Endothelial cell of umbilical vein (primary cell): Measurements from ENCODE around the gene STK32A. TPM values are rescaled to one million over a fixed set of nuclear protein-coding genes. Genes with fewer than 3 reads are reported as not detected.

Source experiments
- BruUV-seq: library from RNA; stranded (reverse); fragments of 400-500 nt; replicated peaks from 2 replicates; lab custom pipeline; 2021; lab: Mats Ljungman, UMichigan
- CTCF ChIA-PET: fragments of 300-600, 350-600 bp; sonication (Branson Sonifier 250); formaldehyde crosslinking; loops from one replicate; lab custom pipeline; 2021; ENCODE audit warnings: antibody characterized with exemption, inconsistent platforms; lab: Charles Lee
- POLR2A ChIA-PET: fragments of 300-600, 350-600 bp; sonication (Branson Sonifier 250); formaldehyde crosslinking; loops from one replicate; lab custom pipeline; 2021; ENCODE audit warnings: antibody characterized with exemption, inconsistent platforms; lab: Charles Lee
- DNase-seq: peaks from one replicate; pipeline ENCODE4 v3.0.0-alpha.2; 2011; ENCODE audit warnings: low read depth, low spot score
- FAIRE-seq: peaks from 2 replicates; lab custom pipeline; 2011; peaks lifted over from hg19 to GRCh38; lab: Jason Lieb, UNC
- H2AFZ ChIP-seq: 2 replicates; pipeline ENCODE4 v1.6.0; 2012; ENCODE audit warnings: low read depth, low read length, control low read depth, inconsistent platforms
- H3K27ac ChIP-seq: 2 replicates; pipeline ENCODE4 v1.5.1; 2011; ENCODE audit warnings: low read depth, mild to moderate bottlenecking, control low read depth, low read length, moderate library complexity; ENCODE audit not compliant: insufficient read depth
- H3K27me3 ChIP-seq, 2 experiments: 2 replicates each; pipeline versions ENCODE4 v1.6.0 to v1.6.1; 2011; ENCODE audit warnings: low read length in 2 of 2, mixed read lengths in 1 of 2; ENCODE audit not compliant: control insufficient read depth in 2 of 2, insufficient read depth in 2 of 2
- H3K36me3 ChIP-seq, 2 experiments: 2 replicates in 1 of 2; 3 replicates in 1 of 2; pipeline ENCODE4 v1.5.1; 2011; ENCODE audit warnings: low read length in 2 of 2, mild to moderate bottlenecking in 1 of 2, moderate library complexity in 1 of 2; ENCODE audit not compliant: control insufficient read depth in 2 of 2, insufficient read depth in 2 of 2; ENCODE audit errors: extremely low read depth in 1 of 2
- H3K4me1 ChIP-seq: 3 replicates; pipeline ENCODE4 v1.5.1; 2011; ENCODE audit warnings: mild to moderate bottlenecking, low read length; ENCODE audit not compliant: control insufficient read depth, insufficient read depth; ENCODE audit errors: extremely low read depth
- H3K4me2 ChIP-seq: 2 replicates; pipeline ENCODE4 v1.6.1; 2011; ENCODE audit warnings: low read length, control low read depth, mixed read lengths; ENCODE audit not compliant: insufficient read depth
- H3K4me3 ChIP-seq, 3 experiments: fragments of 200-600 bp in 1 of 3; sonication (generic), shearing (Covaris generic) in 1 of 3; replicated peaks in 1 of 3; 2 replicates each; pipeline ENCODE4 v1.5.1; 2011 to 2016; ENCODE audit warnings: control low read depth in 3 of 3, low read length in 3 of 3, mild to moderate bottlenecking in 2 of 3, inconsistent platforms in 1 of 3, low read depth in 1 of 3, moderate library complexity in 1 of 3; ENCODE audit not compliant: insufficient read depth in 1 of 3
- H3K79me2 ChIP-seq: 2 replicates; pipeline ENCODE4 v1.6.0; 2012; ENCODE audit warnings: low read length, inconsistent platforms; ENCODE audit not compliant: control insufficient read depth, insufficient read depth
- H3K9ac ChIP-seq: replicated peaks from 2 replicates; pipeline ENCODE3; 2011; ENCODE audit warnings: low read length, control low read depth; ENCODE audit not compliant: insufficient read depth; ENCODE audit errors: extremely low read depth
- H3K9me1 ChIP-seq: replicated peaks from 3 replicates; pipeline ENCODE4 v1.6.0; 2011; ENCODE audit warnings: mild to moderate bottlenecking, low read length; ENCODE audit not compliant: control insufficient read depth, insufficient read depth; ENCODE audit errors: extremely low read depth
- H3K9me3 ChIP-seq: replicated peaks from 2 replicates; pipeline ENCODE4 v1.5.1; 2012; ENCODE audit warnings: low read length, inconsistent platforms; ENCODE audit not compliant: control insufficient read depth, insufficient read depth
- H4K20me1 ChIP-seq: replicated peaks from 2 replicates; pipeline ENCODE3; 2011; ENCODE audit warnings: mild to moderate bottlenecking, low read length; ENCODE audit not compliant: control insufficient read depth, insufficient read depth; ENCODE audit errors: extremely low read depth
- GATA2 ChIP-seq: IDR thresholded peaks from 2 replicates; pipeline ENCODE4 v1.7.0; 2011; ENCODE audit warnings: low read depth, mild to moderate bottlenecking, moderate library complexity, mixed read lengths, low read length; ENCODE audit not compliant: insufficient read length, insufficient read depth
- MYC ChIP-seq: IDR thresholded peaks from one replicate; pipeline ENCODE4 v1.6.1; 2011; ENCODE audit warnings: mild to moderate bottlenecking, low read depth, low read length
- POLR2A ChIP-seq: IDR thresholded peaks from 2 replicates; pipeline ENCODE4 v1.6.1; 2012; ENCODE audit warnings: low read depth, mild to moderate bottlenecking, control low read depth, low read length
- POLR2AphosphoS5 ChIP-seq: IDR thresholded peaks from 2 replicates; pipeline ENCODE4 v1.6.1; 2012; ENCODE audit warnings: low read depth, mild to moderate bottlenecking, control low read depth, low read length, moderate library complexity; ENCODE audit not compliant: insufficient read depth
- dilution Hi-C: fragments of 300-500 bp; cut with MboI; formaldehyde crosslinking; loops from one replicate; pipeline ENCODE4 v1.15.0; 2019; ENCODE audit warnings: low sequenced_read_pairs; ENCODE audit not compliant: extremely low pct_ligation_motif_present
- intact Hi-C: fragments of 100-400 bp; cut with micrococcal nuclease; formaldehyde crosslinking; loops from one replicate; pipeline ENCODE4 v1.10.0; 2022
- polyA plus RNA-seq, 4 experiments: library from polyadenylated mRNA; depleted of rRNA in 3 of 4; stranded (reverse) in 3 of 4; unstranded in 1 of 4; fragments of >200 nt; gene quantifications; 2 replicates each; pipeline versions ENCODE4 v1.2.1 to v1.2.3, GENCODE V29; 2011 to 2012; ENCODE audit warnings: missing spikeins in 1 of 4
- total RNA-seq: library from RNA; stranded (reverse); gene quantifications from 2 replicates; pipeline ENCODE4 v1.2.3, GENCODE V29; 2021

Gene STK32A
- total and polyA plus RNA-seq, 2 donors (not counting 3 experiments of a cell fraction or from before 2014, with no cell fraction given): not detected

GRCh38 chr5:147287110-147287509, 52.3 kb downstream of the STK32A start:
- intact Hi-C loops: no loop called here
- CTCF ChIA-PET: interaction anchor here (0.8 kb wide), 2 partner anchors 12 to 83 kb away, joined by 3 read pairs; no protein-coding TSS in a partner anchor
- Histone ChIP-seq H3K27ac (no peak overlapping the region), H3K4me1 (no peaks in the 10 kb centered on the region), H3K9me1 (no peaks in the 10 kb centered on the region), H3K79me2 (no peaks in the 10 kb centered on the region), H3K9ac (no peak overlapping the region), H4K20me1 (no peaks in the 10 kb centered on the region), H3K4me2 (no peak overlapping the region), H3K36me3 (no peaks in the 10 kb centered on the region), H2AFZ (no peak overlapping the region), H3K9me3 (no peaks in the 10 kb centered on the region), H3K27me3 (peaks cover 4 to 6% of the 10 kb centered on the region in 2 experiments), H3K4me3 (no peak overlapping the region)
- FAIRE-seq (no peak), DNase-seq (no peak)
- POLR2A ChIA-PET: no interaction called here
- TF ChIP-seq GATA2 (no peak), POLR2AphosphoS5 (no peak)
- BruUV-seq: no TSS peak
- dilution Hi-C loops: no loop called here

GRCh38 chr5:147290261-147290660, 55.4 kb downstream of the STK32A start:
- no peak for TF ChIP-seq MYC
- no peak for TF ChIP-seq POLR2A
- Histone ChIP-seq H3K79me2 (no peaks in the 10 kb centered on the region), H3K9ac (no peak overlapping the region), H3K9me3 (no peaks in the 10 kb centered on the region), H3K27me3 (peaks cover 4 to 6% of the 10 kb centered on the region in 2 experiments), H3K27ac (no peak overlapping the region), H3K9me1 (no peaks in the 10 kb centered on the region), H3K4me1 (no peaks in the 10 kb centered on the region), H3K36me3 (no peaks in the 10 kb centered on the region), H4K20me1 (no peaks in the 10 kb centered on the region), H3K4me2 (no peak overlapping the region), H2AFZ (no peak overlapping the region), H3K4me3 (no peak overlapping the region)
- no TSS peak for BruUV-seq
- POLR2A ChIA-PET: no interaction called here
- intact Hi-C loops (no loop called here), dilution Hi-C loops (no loop called here)
- DNase-seq (no peak), FAIRE-seq (no peak)
- CTCF ChIA-PET: no interaction called here
